CD4-positive, alpha-beta T cell treated with Interleukin-21 for 1 hour (primary cell): ENCODE results near the gene OFD1.

Experiments
- DNase-seq: peaks from one replicate; pipeline ENCODE4 v3.0.0-alpha.2; 2020

OFD1 gene

GRCh38 chrX:13755254-13755653, 20.7 kb downstream of the OFD1 start:
- peak; percentile 23 for DNase-seq

- no peak for DNase-seq
Observed at GRCh38 chrX:13756381-13756780, 21.8 kb downstream of the OFD1 start.

- no peak for DNase-seq
Observed at GRCh38 chrX:13759152-13759718, 24.7 kb downstream of the OFD1 start.

- no peak for DNase-seq
Observed at GRCh38 chrX:13760426-13760825, 25.9 kb downstream of the OFD1 start.

GRCh38 chrX:13761606-13762414, 27.3 kb downstream of the OFD1 start:
- no peak for DNase-seq

- DNase-seq: no peak
Observed at GRCh38 chrX:13763489-13763888, 28.9 kb downstream of the OFD1 start.

- DNase-seq: no peak
Observed at GRCh38 chrX:13764281-13764680, 29.7 kb downstream of the OFD1 start.

GRCh38 chrX:13764765-13765164, 30.2 kb downstream of the OFD1 start:
- DNase-seq: no peak

GRCh38 chrX:13768939-13769338, 34.4 kb downstream of the OFD1 start:
- no peak for DNase-seq

- DNase-seq: no peak
Observed at GRCh38 chrX:13770013-13770535, 35.5 kb downstream of the OFD1 start.

GRCh38 chrX:13774696-13775095, 40.1 kb downstream of the OFD1 start:
- DNase-seq: no peak

GRCh38 chrX:13775837-13776236, 41.3 kb downstream of the OFD1 start:
- no peak for DNase-seq

- DNase-seq: no peak
Observed at GRCh38 chrX:13776387-13776786, 41.8 kb downstream of the OFD1 start.

- DNase-seq: no peak
Observed at GRCh38 chrX:13778916-13779315, 44.4 kb downstream of the OFD1 start.

- DNase-seq: no peak
Observed at GRCh38 chrX:13780868-13781427, 46.4 kb downstream of the OFD1 start.

- DNase-seq: no peak
Observed at GRCh38 chrX:13786048-13786447, 51.5 kb downstream of the OFD1 start.

- no peak for DNase-seq
Observed at GRCh38 chrX:13790206-13791131, 55.9 kb downstream of the OFD1 start.

- DNase-seq: no peak
Observed at GRCh38 chrX:13791145-13791544, 56.6 kb downstream of the OFD1 start.

- DNase-seq: no peak
Observed at GRCh38 chrX:13791559-13791958, 57.0 kb downstream of the OFD1 start.

GRCh38 chrX:13793897-13794296, 59.3 kb downstream of the OFD1 start:
- DNase-seq: no peak

GRCh38 chrX:13794417-13794816, 59.9 kb downstream of the OFD1 start:
- DNase-seq: no peak

- no peak for DNase-seq
Observed at GRCh38 chrX:13797512-13797911, 63.0 kb downstream of the OFD1 start.

GRCh38 chrX:13798184-13798583, 63.6 kb downstream of the OFD1 start:
- DNase-seq: no peak
